ENCODE measurements around the gene P3R3URF.

The P3R3URF gene

DNA sequence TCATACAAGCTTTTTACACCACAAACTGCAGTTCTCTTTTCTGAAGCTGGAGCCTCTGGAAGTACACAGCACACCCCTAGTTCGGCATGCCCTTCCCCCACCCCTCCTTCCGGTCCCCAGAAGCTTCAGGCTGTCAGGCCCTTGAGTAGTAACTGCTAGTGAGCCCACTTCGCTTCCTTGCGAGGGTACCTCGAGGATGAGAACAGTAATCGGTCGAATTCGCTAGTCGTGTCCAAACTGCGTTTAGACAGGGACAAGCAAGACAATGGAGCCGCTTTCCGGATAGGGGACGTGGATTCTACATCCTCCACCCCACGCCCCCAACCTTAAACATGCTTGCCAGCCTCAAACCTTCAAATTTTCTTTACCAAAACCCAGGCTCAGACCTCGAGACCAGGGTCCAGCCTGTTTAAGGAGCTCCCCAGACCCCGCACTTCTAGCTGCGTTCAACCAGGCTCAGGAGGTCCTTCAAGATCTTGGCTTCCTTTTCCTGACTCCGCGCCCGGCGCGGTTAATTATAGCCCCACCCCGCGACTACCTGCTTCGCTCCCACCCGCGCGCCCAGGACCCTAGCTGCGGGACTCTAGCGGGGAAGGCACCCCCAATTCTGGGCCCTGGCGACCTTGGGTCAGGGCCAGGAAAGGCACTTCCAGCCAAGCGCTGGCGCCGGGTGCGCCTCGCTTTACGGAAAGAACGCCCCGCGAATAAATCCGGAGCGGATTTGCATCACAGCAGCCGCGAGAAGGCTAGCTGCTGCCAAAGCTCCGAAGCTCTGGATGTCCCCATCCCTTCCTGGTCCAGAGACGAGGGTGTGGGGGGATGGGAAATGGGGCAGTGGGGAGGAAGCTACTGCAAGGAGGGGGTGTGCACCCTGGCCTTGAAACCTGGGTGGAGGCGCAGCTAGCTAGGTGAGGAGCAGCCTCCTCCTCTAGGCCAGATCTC is 9.5 kb downstream of the P3R3URF start:
- TF ChIP-seq, protein P1, sequence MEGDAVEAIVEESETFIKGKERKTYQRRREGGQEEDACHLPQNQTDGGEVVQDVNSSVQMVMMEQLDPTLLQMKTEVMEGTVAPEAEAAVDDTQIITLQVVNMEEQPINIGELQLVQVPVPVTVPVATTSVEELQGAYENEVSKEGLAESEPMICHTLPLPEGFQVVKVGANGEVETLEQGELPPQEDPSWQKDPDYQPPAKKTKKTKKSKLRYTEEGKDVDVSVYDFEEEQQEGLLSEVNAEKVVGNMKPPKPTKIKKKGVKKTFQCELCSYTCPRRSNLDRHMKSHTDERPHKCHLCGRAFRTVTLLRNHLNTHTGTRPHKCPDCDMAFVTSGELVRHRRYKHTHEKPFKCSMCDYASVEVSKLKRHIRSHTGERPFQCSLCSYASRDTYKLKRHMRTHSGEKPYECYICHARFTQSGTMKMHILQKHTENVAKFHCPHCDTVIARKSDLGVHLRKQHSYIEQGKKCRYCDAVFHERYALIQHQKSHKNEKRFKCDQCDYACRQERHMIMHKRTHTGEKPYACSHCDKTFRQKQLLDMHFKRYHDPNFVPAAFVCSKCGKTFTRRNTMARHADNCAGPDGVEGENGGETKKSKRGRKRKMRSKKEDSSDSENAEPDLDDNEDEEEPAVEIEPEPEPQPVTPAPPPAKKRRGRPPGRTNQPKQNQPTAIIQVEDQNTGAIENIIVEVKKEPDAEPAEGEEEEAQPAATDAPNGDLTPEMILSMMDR (IDR thresholded peaks at IDR 0.05; ENCODE audit: insufficient read depth, low read length, missing control alignments): no peak
- ChIA-PET CTCF (interaction anchor here (1.3 to 25.6 kb wide), 5 partner anchors 10 to 134 kb away, joined by 3 to 631 read pairs (median 5); partner anchors contain the start of gene P3R3URF), POLR2A (interaction anchor here (1.0 kb wide), 1 partner anchor 34 kb away, joined by 5 read pairs; the partner anchor contains the start of gene PIK3R3)
- H3K4me3 ChIP-seq (ENCODE audit: low read depth, low read length): peak overlapping the region; percentile 50
- DNase-seq (ENCODE audit: low read depth, low spot score): no peak

DNA sequence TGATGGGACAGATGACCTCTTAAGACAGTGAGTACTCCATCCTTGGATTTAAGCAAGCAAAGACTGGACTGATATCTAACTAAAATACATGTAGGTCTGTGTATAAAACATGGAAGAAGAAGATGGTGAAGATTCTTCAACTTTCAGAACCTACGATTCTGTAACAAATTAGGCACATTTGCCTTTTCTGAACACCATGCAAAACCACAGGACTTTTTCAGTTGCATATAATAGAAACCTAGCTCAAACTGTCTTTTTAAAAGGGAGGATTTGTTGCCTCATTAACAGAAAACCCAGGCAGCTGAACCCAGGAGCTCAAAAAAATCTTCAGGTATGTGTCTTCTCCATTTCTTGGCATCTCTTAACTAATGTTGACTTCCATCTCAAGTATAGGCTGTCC is 16.1 kb downstream of the P3R3URF start:
- TF ChIP-seq, protein P1 (IDR thresholded peaks at IDR 0.05; ENCODE audit: insufficient read depth, low read length, missing control alignments): no peak
- no peak overlapping the region for H3K4me3 ChIP-seq (ENCODE audit: low read depth, low read length)
- CTCF ChIA-PET: interaction anchor here (1.4 kb wide), 1 partner anchor 20 kb away, joined by 4 read pairs; no protein-coding TSS in a partner anchor
- POLR2A ChIA-PET: no interaction called here
- no peak for DNase-seq (ENCODE audit: low read depth, low spot score)

DNA sequence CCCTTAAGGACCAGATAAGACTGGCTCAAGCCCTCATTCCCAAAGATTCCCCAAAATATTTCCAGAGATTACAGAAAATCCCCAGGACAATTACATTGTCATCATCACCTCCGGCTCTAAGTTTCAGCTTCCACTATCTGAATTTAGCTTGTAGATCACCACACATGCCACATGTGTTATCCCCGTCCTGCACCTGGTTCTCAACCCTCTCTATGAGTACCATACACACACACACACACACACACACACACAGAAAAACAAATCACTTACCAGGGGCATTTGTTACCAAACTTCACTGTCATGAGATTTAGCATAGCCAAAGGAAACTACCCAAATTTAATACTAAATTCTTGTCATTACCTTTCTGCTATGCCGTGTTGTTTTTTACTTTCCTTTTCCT is 16.8 kb downstream of the P3R3URF start:
- no peak overlapping the region for H3K4me3 ChIP-seq (ENCODE audit: low read depth, low read length)
- TF ChIP-seq, protein P1 (IDR thresholded peaks at IDR 0.05; ENCODE audit: insufficient read depth, low read length, missing control alignments): no peak
- no peak for DNase-seq (ENCODE audit: low read depth, low spot score)
- ChIA-PET CTCF (interaction anchor here (1.4 kb wide), 1 partner anchor 20 kb away, joined by 4 read pairs; no protein-coding TSS in a partner anchor), POLR2A (no interaction called here)

DNA sequence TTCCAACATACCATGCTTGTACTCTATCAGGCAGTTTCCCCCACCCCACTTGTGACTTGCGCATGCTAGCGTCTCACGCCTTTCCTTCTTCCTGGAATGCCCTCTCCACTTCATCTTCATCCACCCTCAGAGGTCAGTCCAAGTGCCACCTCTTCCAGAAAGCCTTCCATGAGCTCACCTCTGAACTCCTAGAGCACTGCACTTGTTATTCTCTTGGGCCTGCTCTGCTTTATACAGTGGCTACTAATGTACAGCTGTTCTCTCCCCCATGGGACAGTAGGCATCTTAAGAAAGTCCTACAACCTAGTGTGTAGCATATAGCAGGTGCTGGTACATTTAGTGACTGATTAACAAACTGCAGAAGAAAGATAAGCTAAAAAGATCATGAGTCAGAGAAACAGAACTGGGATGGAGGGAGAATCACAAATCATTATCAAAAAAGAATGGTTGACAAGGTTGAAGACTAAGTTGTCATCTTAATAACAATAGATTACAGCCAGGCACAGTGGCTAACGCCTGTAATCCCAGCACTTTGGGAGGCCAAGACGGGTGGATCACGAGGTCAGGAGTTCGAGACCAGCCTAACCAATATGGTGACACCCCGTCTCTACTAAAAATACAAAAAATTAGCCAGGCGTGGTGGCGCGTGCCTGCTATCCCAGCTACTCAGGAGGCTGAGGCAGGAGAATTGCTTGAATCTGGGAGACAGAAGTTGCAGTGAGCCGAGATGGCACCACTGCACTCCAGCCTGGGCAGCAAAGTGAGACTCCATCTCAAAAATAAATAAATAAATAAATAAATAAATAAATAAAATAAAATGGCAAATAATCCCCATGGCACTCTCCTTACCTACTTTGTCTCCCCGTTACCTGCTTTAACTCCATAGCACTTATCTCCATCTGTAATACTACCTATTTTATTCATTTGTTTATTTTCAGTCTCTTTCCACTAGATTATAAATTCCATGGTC is 17.7 kb downstream of the P3R3URF start:
- TF ChIP-seq, protein P1 (IDR thresholded peaks at IDR 0.05; ENCODE audit: insufficient read depth, low read length, missing control alignments): no peak
- CTCF ChIA-PET: interaction anchor here (1.0 to 1.5 kb wide), 4 partner anchors 12 to 78 kb away, joined by 3 to 4 read pairs (median 3); no protein-coding TSS in a partner anchor
- POLR2A ChIA-PET: no interaction called here
- DNase-seq (ENCODE audit: low read depth, low spot score): no peak
- H3K4me3 ChIP-seq (ENCODE audit: low read depth, low read length): no peak overlapping the region

DNA sequence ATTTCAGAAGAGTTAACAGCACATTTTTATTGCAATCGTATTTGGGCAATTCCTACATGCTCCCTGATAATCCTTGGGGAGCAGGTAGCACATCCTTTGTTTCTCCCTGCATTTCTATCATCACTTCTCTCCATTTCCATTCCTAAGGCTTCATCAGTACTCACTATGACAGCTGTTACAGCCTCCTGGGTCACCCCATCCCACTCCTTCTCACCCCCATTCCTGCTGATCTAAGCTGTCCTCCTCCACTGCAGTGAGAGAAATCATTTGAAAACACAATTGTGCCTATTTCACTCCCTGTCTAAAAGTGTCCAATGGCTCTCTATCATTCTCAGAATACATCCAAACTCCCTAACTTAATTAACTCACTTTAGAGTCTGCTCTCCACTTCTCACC is 18.4 kb downstream of the P3R3URF start:
- TF ChIP-seq, protein P1 (IDR thresholded peaks at IDR 0.05; ENCODE audit: insufficient read depth, low read length, missing control alignments): no peak
- no peak for DNase-seq (ENCODE audit: low read depth, low spot score)
- POLR2A ChIA-PET: no interaction called here
- no peak overlapping the region for H3K4me3 ChIP-seq (ENCODE audit: low read depth, low read length)
- CTCF ChIA-PET: interaction anchor here (1.0 to 1.5 kb wide), 4 partner anchors 12 to 78 kb away, joined by 3 read pairs; no protein-coding TSS in a partner anchor
